H1 (cell line): Measurements from ENCODE around the gene NDUFV1. TPM values are rescaled to one million over a fixed set of nuclear protein-coding genes. Genes with fewer than 3 reads are reported as not detected.

Experiments
- CTCF ChIA-PET: fragments of 300-600 bp; sonication (Branson Sonifier 250); formaldehyde crosslinking; loops from one replicate; lab custom pipeline; 2021; ENCODE audit not compliant: partially characterized antibody; lab: Charles Lee
- POLR2A ChIA-PET: fragments of 300-600 bp; sonication (Branson Sonifier 250); formaldehyde crosslinking; loops from one replicate; lab custom pipeline; 2021; ENCODE audit warnings: inconsistent platforms; ENCODE audit not compliant: partially characterized antibody; lab: Charles Lee
- DNase-seq, 2 experiments: peaks; one replicate each; pipeline versions ENCODE4 v3.0.0 to v3.0.0-alpha.2; 2010 to 2022; ENCODE audit warnings: low spot score in 2 of 2, low read depth in 1 of 2, mixed read lengths in 1 of 2
- FAIRE-seq: peaks from 2 replicates; lab custom pipeline; 2011; peaks lifted over from hg19 to GRCh38; lab: Jason Lieb, UNC
- H2AFZ ChIP-seq: 2 replicates; pipeline ENCODE4 v1.8.1; 2012; ENCODE audit warnings: low read length, inconsistent platforms
- H2AK5ac ChIP-seq: 2 replicates; pipeline ENCODE4 v1.6.1; 2013; ENCODE audit warnings: low read depth, low read length
- H2BK120ac ChIP-seq: replicated peaks from 2 replicates; pipeline ENCODE3; 2013; ENCODE audit warnings: low read depth, low read length, inconsistent platforms
- H2BK12ac ChIP-seq: 2 replicates; pipeline ENCODE4 v1.6.1; 2013; ENCODE audit warnings: low read depth, low read length
- H2BK15ac ChIP-seq: 2 replicates; pipeline ENCODE4 v1.6.1; 2013; ENCODE audit warnings: low read length
- H2BK20ac ChIP-seq: 2 replicates; pipeline ENCODE4 v1.6.1; 2013; ENCODE audit warnings: low read length
- H2BK5ac ChIP-seq: 2 replicates; pipeline ENCODE4 v1.6.1; 2013; ENCODE audit warnings: low read depth, low read length
- H3K14ac ChIP-seq: 2 replicates; pipeline ENCODE4 v1.6.1; 2013; ENCODE audit warnings: inconsistent platforms; ENCODE audit not compliant: insufficient read length
- H3K18ac ChIP-seq: 2 replicates; pipeline ENCODE4 v1.6.1; 2013; ENCODE audit warnings: low read length; ENCODE audit errors: extremely low read depth
- H3K23ac ChIP-seq: 2 replicates; pipeline ENCODE4 v1.6.1; 2013; ENCODE audit warnings: inconsistent platforms; ENCODE audit not compliant: insufficient read length
- H3K23me2 ChIP-seq: 2 replicates; pipeline ENCODE4 v1.6.1; 2013; ENCODE audit warnings: low read depth, low read length
- H3K27ac ChIP-seq: 2 replicates; pipeline ENCODE4 v1.6.1; 2011; ENCODE audit warnings: low read depth, low read length, inconsistent platforms
- H3K27me3 ChIP-seq, 4 experiments: replicated peaks in 1 of 4; 1 replicate in 1 of 4; 2 replicates in 3 of 4; pipeline versions ENCODE4 v1.6.1 to v1.8.1; 2011 to 2013; ENCODE audit warnings: low read length in 3 of 4, mild to moderate bottlenecking in 3 of 4, inconsistent platforms in 2 of 4, mixed read lengths in 2 of 4, moderate library complexity in 1 of 4; ENCODE audit not compliant: control insufficient read depth in 3 of 4, insufficient read depth in 3 of 4; ENCODE audit errors: extremely low read depth in 1 of 4
- H3K36me3 ChIP-seq, 4 experiments: 2 replicates each; pipeline versions ENCODE4 v1.6.1 to v1.8.1; 2011 to 2013; ENCODE audit warnings: mild to moderate bottlenecking in 4 of 4, low read length in 3 of 4, moderate library complexity in 2 of 4, control low read depth in 1 of 4, inconsistent platforms in 1 of 4; ENCODE audit not compliant: insufficient read depth in 4 of 4, control insufficient read depth in 2 of 4
- H3K4ac ChIP-seq: replicated peaks from 2 replicates; pipeline ENCODE3; 2013; ENCODE audit warnings: low read length, low read depth, mixed read lengths, inconsistent platforms; ENCODE audit not compliant: insufficient read length
- H3K4me1 ChIP-seq, 4 experiments: replicated peaks in 1 of 4; 1 replicate in 1 of 4; 2 replicates in 3 of 4; pipeline versions ENCODE4 v1.6.1 to v1.8.1; 2011 to 2013; ENCODE audit warnings: low read length in 3 of 4, inconsistent platforms in 2 of 4, mixed read lengths in 1 of 4; ENCODE audit not compliant: insufficient read depth in 4 of 4, control insufficient read depth in 3 of 4
- H3K4me2 ChIP-seq, 2 experiments: 2 replicates each; pipeline versions ENCODE4 v1.6.1 to v1.8.1; 2011 to 2013; ENCODE audit warnings: low read depth in 2 of 2, low read length in 2 of 2, control low read depth in 1 of 2, inconsistent platforms in 1 of 2, mild to moderate bottlenecking in 1 of 2; ENCODE audit not compliant: insufficient read depth in 1 of 2
- H3K4me3 ChIP-seq, 4 experiments: fragments of 200-600, 300-600 bp in 1 of 4; sonication (generic), shearing (Covaris generic), sonication (Bioruptor Twin) in 1 of 4; 2 replicates each; pipeline versions ENCODE4 v1.5.1 to v1.8.1; 2011 to 2016; ENCODE audit warnings: low read length in 4 of 4, low read depth in 3 of 4, control low read depth in 2 of 4, inconsistent platforms in 2 of 4, mild to moderate bottlenecking in 2 of 4, mixed read lengths in 1 of 4, moderate library complexity in 1 of 4; ENCODE audit not compliant: insufficient read depth in 2 of 4; ENCODE audit errors: extremely low read depth in 1 of 4
- H3K56ac ChIP-seq: replicated peaks from 2 replicates; pipeline ENCODE3; 2013; ENCODE audit warnings: low read depth, mild to moderate bottlenecking, mixed read lengths, low read length, inconsistent platforms; ENCODE audit not compliant: insufficient read length
- H3K79me1 ChIP-seq: 2 replicates; pipeline ENCODE4 v1.6.1; 2013; ENCODE audit warnings: low read depth, low read length, control low read depth
- H3K79me2 ChIP-seq, 2 experiments: 2 replicates each; pipeline versions ENCODE4 v1.6.1 to v1.8.1; 2012 to 2013; ENCODE audit warnings: low read length in 2 of 2, mild to moderate bottlenecking in 2 of 2, inconsistent platforms in 1 of 2; ENCODE audit not compliant: insufficient read depth in 2 of 2, control insufficient read depth in 1 of 2
- H3K9ac ChIP-seq, 4 experiments: replicated peaks in 1 of 4; 1 replicate in 1 of 4; 2 replicates in 3 of 4; pipeline versions ENCODE4 v1.6.1 to v1.8.1; 2011 to 2013; ENCODE audit warnings: low read depth in 3 of 4, low read length in 3 of 4, control low read depth in 2 of 4, mild to moderate bottlenecking in 2 of 4, moderate library complexity in 2 of 4, inconsistent platforms in 1 of 4; ENCODE audit errors: extremely low read depth in 1 of 4
- H3K9me3 ChIP-seq, 2 experiments: 2 replicates each; pipeline versions ENCODE4 v1.6.1 to v1.8.1; 2012 to 2013; ENCODE audit warnings: mild to moderate bottlenecking in 2 of 2, moderate library complexity in 2 of 2, control low read depth in 1 of 2, inconsistent platforms in 1 of 2, low read depth in 1 of 2, low read length in 1 of 2, mixed read lengths in 1 of 2; ENCODE audit not compliant: insufficient read depth in 2 of 2
- H4K20me1 ChIP-seq, 2 experiments: replicated peaks in 1 of 2; 2 replicates each; pipeline versions ENCODE3 to v1.8.1; 2011 to 2013; ENCODE audit warnings: inconsistent platforms in 2 of 2, low read length in 2 of 2, mild to moderate bottlenecking in 1 of 2; ENCODE audit not compliant: insufficient read depth in 2 of 2, control insufficient read depth in 1 of 2
- H4K5ac ChIP-seq: 2 replicates; pipeline ENCODE4 v1.6.1; 2013; ENCODE audit warnings: low read length, low read depth, mixed read lengths, inconsistent platforms; ENCODE audit not compliant: insufficient read length
- H4K8ac ChIP-seq: 2 replicates; pipeline ENCODE4 v1.8.0; 2013; ENCODE audit warnings: mild to moderate bottlenecking, moderate library complexity, low read length, inconsistent platforms; ENCODE audit not compliant: insufficient read depth; ENCODE audit errors: extremely low read depth
- H4K91ac ChIP-seq: replicated peaks from 2 replicates; pipeline ENCODE3; 2013; ENCODE audit warnings: low read length, mixed read lengths, inconsistent platforms; ENCODE audit not compliant: insufficient read length
- CTCF ChIP-seq, 3 experiments: IDR thresholded peaks; 1 replicate in 2 of 3; 2 replicates in 1 of 3; pipeline versions ENCODE4 v1.5.1 to v1.6.1; 2011; ENCODE audit warnings: low read length in 3 of 3, mild to moderate bottlenecking in 3 of 3, inconsistent platforms in 2 of 3, low read depth in 1 of 3, moderate library complexity in 1 of 3; ENCODE audit not compliant: insufficient read depth in 1 of 3; ENCODE audit errors: control extremely low read depth in 1 of 3
- E2F6 ChIP-seq: IDR thresholded peaks from 2 replicates; pipeline ENCODE4 v1.6.1; 2012; ENCODE audit warnings: inconsistent platforms
- MAX ChIP-seq: IDR thresholded peaks from 2 replicates; pipeline ENCODE4 v1.6.1; 2012; ENCODE audit warnings: inconsistent platforms
- PHF8 ChIP-seq: fragments of 200-600 bp; sonication (generic); conservative IDR thresholded peaks from 2 replicates; pipeline ENCODE4 v1.7.1; 2012; ENCODE audit warnings: low read depth, mild to moderate bottlenecking, inconsistent platforms, low read length, moderate library complexity
- RAD21 ChIP-seq, 2 experiments: IDR thresholded peaks in 1 of 2; conservative IDR thresholded peaks in 1 of 2; 2 replicates each; pipeline ENCODE4 v1.6.1; 2011; ENCODE audit warnings: low read depth in 2 of 2, low read length in 2 of 2, improper control_type of control experiment in 1 of 2, inconsistent platforms in 1 of 2, mild to moderate bottlenecking in 1 of 2, moderate library complexity in 1 of 2
- WGBS, 2 experiments: shearing (Covaris generic) in 1 of 2; methylation state at CpG; one replicate each; pipeline versions ENCODE4 v1.1.6 to v1.1.7; 2013 to 2015; ENCODE audit warnings: low lambda C conversion rate in 2 of 2, mixed read lengths in 2 of 2, inconsistent platforms in 1 of 2, low coverage in 1 of 2, missing lambda C conversion rate in 1 of 2; ENCODE audit not compliant: insufficient replicate concordance in 2 of 2, insufficient coverage in 1 of 2, insufficient read length in 1 of 2; ENCODE audit errors: extremely low coverage in 1 of 2, missing lambda C conversion rate in 1 of 2; 5-methylcytosine and 5-hydroxymethylcytosine counted together
- polyA plus RNA-seq, 7 experiments: library from polyadenylated mRNA; depleted of rRNA in 3 of 7; stranded (reverse) in 5 of 7; unstranded in 2 of 7; fragments of >200 nt in 5 of 7; fragments of 200-250 nt in 2 of 7; gene quantifications; 1 replicate in 5 of 7; 2 replicates in 1 of 7; 4 replicates in 1 of 7; pipeline versions ENCODE4 v1.2.1 to v1.2.3, GENCODE V29; 2011 to 2013; ENCODE audit warnings: missing spikeins in 2 of 7, mixed read lengths in 2 of 7
- total RNA-seq: library from RNA; stranded (reverse); fragmentation: NEBNext Ultra II Directional; extraction: Animal tissue kit (Norgen Biotek cat#: 25700); gene quantifications from 2 replicates; pipeline ENCODE4 v1.2.1, GENCODE V29; 2021

NDUFV1 gene
- total and polyA plus RNA-seq, 2 of the 8 experiments (the other 6 are each of a cell fraction or from before 2014, with no cell fraction given): 125 to 131 TPM

- H3K18ac ChIP-seq: peak overlapping the region; percentile 32; the same call in 1 of the 2 replicates
- H3K27me3 ChIP-seq: peaks cover 0 to 9% (median 4%) of the 10 kb centered on the region in 4 experiments; a peak in 6 of 7 replicates
- no peak overlapping the region for H2AFZ ChIP-seq
- peaks cover 0 to 5% of the 10 kb centered on the region in 2 experiments for H4K20me1 ChIP-seq
- H3K36me3 ChIP-seq: no peaks in the 10 kb centered on the region; a peak in 1 of 8 replicates
- H2BK20ac ChIP-seq: no peak overlapping the region
- no peaks in the 10 kb centered on the region; a peak in 1 of 4 replicates for H3K9me3 ChIP-seq
- no peaks in the 10 kb centered on the region for H3K79me2 ChIP-seq
- no peak overlapping the region for H3K23ac ChIP-seq
- H4K91ac ChIP-seq: no peak overlapping the region
- no peak overlapping the region for H2BK120ac ChIP-seq
- no peak overlapping the region for H3K14ac ChIP-seq
- H3K4me1 ChIP-seq: peaks cover 0 to 9% (median 0%) of the 10 kb centered on the region in 4 experiments; a peak in 2 of 7 replicates
- WGBS, 2 experiments: 86% methylated on average over 19 of the region's 24 CpGs; no CpG with 5 or more reads in 1 of the 2 experiments
- H3K27ac ChIP-seq: no peak overlapping the region
- H3K79me1 ChIP-seq: no peaks in the 10 kb centered on the region
- no peak overlapping the region for H3K4ac ChIP-seq
- H3K56ac ChIP-seq: no peak overlapping the region
- H3K23me2 ChIP-seq: peaks cover 3% of the 10 kb centered on the region
- ChIA-PET CTCF (interaction anchor here (0.6 to 8.6 kb wide), 19 partner anchors 12 to 155 kb away, joined by 3 to 99 read pairs (median 5); partner anchors contain the start of genes ALDH3B2 and NUDT8), POLR2A (interaction anchor here (1.0 to 1.4 kb wide), 3 partner anchors 13 to 32 kb away, joined by 3 to 4 read pairs (median 4); no protein-coding TSS in a partner anchor)
- FAIRE-seq (no peak), DNase-seq (peak in 1 of 2 experiments; percentile 56)
- no peak overlapping the region; the same call in 1 of the 2 replicates for H2BK5ac ChIP-seq
- H2AK5ac ChIP-seq: peak overlapping the region; percentile 83; the same call in 1 of the 2 replicates
- H3K4me2 ChIP-seq: no peak overlapping the region
- H3K4me3 ChIP-seq: no peak overlapping the region
- no peak overlapping the region for H3K9ac ChIP-seq
- H4K5ac ChIP-seq: no peak overlapping the region
- peak overlapping the region; percentile 75; the same call in 1 of the 2 replicates for H2BK12ac ChIP-seq
- H2BK15ac ChIP-seq: peak overlapping the region; percentile 29; the same call in 1 of the 2 replicates
- peak overlapping the region; percentile 82 for H4K8ac ChIP-seq
- TF ChIP-seq E2F6 (peak; percentile 61; the same call in 1 of the 2 replicates), CTCF (IDR thresholded peaks at IDR 0.05; ENCODE audit: control extremely low read depth in 1 of 3, insufficient read depth in 1 of 3, low read depth in 1 of 3, low read length in 3 of 3) (peak in 2 of 3 experiments; percentile 55 to 66; a peak in 3 of 4 replicates), RAD21 (IDR thresholded peaks at IDR 0.05 in 1 of 2, conservative IDR thresholded peaks at IDR 0.05 in 1 of 2; ENCODE audit: low read depth in 2 of 2, low read length in 2 of 2) (peak; percentile 69 to 81), PHF8 (no peak), MAX (peak; percentile 72)
These were observed 39.1 kb downstream of the NDUFV1 start for GRCh38 chr11:67645521-67646461.
